GM19467 (cell line): ENCODE results near the gene RASSF6.
A peak's percentile ranks its signal among the peaks of the same experiment; 100 is the strongest.
"Not testable (repeated sequence)": the region's sequence is repeated elsewhere in the genome, so short reads cannot be mapped to it uniquely, and the experiment has no call there.

Experiments used
- ATAC-seq: cut with Tn5 transposase; IDR thresholded peaks from one replicate; pipeline ENCODE4 v1.9.1; 2021; ENCODE audit warnings: mild to moderate bottlenecking, moderate library complexity; ENCODE audit not compliant: unreplicated experiment

The RASSF6 gene, protein sequence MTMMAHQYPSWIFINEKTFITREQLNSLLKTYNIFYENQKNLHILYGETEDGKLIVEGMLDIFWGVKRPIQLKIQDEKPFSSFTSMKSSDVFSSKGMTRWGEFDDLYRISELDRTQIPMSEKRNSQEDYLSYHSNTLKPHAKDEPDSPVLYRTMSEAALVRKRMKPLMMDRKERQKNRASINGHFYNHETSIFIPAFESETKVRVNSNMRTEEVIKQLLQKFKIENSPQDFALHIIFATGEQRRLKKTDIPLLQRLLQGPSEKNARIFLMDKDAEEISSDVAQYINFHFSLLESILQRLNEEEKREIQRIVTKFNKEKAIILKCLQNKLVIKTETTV

DNA sequence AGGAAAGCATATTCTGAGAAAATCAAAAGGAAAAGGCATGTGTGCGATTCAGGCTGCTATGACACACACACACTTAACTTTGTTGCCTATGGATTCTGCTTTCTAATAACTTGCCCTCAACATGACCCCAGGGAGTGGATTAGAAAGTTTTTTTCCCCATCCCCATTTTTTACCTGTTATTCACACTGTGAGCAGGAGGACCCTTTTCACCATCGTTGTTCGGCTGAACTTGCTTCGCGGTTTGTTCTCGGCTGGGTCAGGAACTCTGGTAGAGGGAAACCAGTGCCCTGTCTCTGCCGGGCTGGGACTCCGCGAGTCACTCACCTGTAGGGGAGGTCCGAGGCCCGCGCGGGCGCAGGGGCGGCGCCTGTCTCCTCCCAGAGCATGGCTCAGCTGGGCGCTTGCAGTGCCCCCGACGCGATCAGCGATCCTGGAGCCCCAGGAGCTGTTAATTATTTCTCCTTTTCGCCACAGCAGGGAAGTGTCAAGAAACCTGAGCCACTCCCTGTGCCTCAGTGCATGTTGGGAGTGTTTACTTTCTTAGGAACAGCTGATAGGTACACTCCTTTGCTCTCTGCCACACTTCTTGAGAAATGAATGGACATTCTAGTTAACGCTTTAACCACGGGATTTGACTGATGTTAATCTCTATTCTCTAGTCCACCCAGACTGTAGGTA lies at the start of gene RASSF6:
RASSF6 (minus strand) TSS at position 322 of the 678 bp plus-strand sequence. CDS start 8,641 bp downstream, outside the sequence.
- peak; percentile 94 for ATAC-seq

GRCh38 chr4:73669410-73670183 lies 49.4 kb upstream of the RASSF6 start:
- no peak for ATAC-seq

DNA sequence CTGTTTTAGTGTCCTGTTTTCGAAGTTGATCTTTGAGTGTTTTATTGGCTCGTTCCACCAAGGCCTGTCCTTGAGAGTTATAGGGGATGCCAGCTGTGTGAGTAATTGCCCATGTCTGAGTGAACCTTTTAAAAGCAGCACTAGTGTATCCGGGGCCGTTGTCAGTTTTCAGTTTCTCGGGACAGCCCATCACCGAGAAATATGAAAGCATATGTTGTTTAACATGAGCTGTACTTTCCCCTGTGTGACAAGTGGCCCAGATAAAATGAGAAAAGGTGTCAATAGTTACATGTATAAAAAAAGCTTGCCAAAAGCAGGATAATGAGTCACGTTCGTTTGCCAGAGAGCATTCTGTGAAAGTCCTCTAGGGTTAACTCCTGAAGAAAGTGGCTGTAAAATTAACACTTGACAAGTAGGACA lies 48.6 kb upstream of the RASSF6 start:
- ATAC-seq: no peak

DNA sequence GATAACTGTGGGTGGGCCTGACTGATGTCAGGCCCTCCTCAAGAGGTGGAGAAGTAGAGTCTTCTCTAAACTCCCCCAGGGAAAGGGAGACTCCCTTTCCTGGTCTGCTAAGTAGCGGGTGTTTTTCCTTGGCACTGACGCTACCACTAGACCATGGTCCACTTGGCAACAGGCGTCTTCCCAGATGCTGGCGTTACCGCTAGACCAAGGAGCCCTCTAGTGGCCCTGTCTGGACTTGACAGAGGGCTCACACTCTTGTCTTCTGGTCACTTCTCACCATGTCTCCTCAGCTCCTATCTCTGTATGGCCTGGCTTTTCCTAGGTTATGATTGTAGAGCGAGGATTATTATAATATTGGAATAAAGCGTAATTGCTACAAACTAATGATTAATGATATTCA lies 45.7 kb upstream of the RASSF6 start:
- not testable (repeated sequence) for ATAC-seq

DNA sequence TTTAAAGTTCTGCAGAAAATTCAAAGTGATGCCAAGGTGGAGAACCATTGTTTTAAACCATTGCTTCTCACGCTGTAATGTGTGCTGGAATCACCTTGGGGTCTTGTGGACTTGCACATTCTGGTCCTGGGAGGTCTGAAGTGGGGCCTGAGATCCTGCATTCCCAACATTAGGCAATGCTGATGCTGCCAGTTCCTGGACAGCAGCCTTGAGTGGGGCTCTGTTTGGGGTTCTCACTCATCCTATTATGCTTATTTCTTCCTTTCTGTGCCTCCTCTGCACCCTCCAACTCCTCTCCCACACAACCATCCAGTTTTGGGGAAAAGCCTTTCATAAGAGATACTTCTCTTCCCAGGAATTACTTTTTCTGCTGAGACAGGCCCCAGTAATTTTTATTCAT lies 44.2 kb upstream of the RASSF6 start:
- no peak for ATAC-seq

DNA sequence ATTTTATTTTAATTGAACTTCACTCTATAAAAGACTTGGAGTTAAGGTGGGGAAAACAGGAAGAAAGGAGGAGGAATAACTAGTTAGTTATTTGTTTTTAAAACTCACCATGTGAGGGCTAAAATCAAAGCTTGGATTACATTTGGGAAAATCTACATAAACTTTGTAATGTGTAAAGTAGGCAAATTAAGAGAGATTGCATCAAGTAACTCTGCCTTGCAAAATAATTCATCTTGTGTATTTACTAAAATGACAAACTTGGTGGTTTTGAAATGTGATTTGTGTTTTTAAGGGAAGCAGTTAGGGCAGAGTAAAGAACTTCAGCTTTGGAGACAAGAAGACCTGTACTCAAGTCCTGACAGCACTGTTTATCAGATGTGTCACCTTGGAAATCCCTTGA lies 43.3 kb upstream of the RASSF6 start:
- no peak for ATAC-seq

DNA sequence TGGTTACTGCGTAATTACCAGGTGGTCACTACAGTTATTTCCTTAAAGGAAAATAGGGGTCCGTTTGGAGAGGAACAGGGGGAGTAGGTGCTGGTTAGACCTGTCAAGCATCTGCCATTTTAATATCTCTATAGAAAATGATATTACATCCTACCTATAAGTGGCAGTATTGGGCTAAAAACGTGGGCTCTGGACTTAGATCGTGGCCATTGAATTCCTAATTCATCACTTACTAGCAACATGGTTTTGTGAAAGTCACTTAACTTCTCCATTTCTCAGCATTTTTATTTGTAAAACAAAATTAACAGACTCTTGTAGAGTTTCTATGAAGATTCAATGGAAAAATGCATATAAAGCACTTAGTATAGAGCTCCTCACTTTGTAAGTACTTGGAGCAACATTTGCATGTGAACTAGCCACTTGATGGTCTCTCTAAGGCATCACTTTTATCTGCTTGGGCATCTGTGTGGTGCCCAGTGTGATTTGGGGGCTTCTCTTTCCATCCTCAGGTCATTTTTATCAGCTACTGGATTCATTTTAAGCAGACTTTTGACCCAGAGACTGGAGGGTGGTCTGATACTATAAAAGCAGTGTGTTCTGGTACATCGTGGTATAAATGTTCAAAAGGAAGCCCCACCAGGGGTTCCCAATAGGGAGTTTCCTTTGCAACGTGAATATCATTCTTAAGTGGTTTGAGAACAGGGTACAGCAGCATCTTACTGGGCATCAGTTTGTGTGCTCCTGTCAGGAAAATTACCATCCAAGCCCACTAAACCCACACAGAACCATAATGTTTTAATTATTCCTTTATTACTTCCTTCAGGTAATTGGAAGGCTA lies 42.7 kb upstream of the RASSF6 start:
- ATAC-seq: peak; percentile 68

- no peak for ATAC-seq
Observed at GRCh38 chr4:73661646-73662119, 41.4 kb upstream of the RASSF6 start.

- ATAC-seq: no peak
Observed at GRCh38 chr4:73660808-73661207, 40.6 kb upstream of the RASSF6 start.

DNA sequence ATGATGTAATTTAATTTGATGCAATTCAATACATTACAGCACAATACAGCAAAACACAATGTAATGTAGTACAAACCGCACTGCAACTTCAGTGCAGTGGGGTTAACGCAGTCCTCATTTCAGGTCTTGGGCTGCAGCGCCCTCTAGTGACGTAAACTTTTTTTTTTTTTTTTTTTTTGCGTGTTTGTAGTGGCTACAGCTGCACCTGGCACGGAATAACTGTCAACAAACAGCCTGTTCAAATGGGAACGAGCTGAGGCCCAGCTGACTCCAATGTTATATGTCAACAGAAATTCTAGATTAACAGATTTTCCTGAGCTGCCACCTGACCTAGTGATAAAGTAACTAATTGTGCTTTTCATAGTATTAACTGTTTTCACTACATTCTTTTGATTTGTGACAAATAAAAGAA lies 33.5 kb upstream of the RASSF6 start:
- ATAC-seq: peak; percentile 55

GRCh38 chr4:73650250-73650649 lies 30.0 kb upstream of the RASSF6 start:
- ATAC-seq: no peak

DNA sequence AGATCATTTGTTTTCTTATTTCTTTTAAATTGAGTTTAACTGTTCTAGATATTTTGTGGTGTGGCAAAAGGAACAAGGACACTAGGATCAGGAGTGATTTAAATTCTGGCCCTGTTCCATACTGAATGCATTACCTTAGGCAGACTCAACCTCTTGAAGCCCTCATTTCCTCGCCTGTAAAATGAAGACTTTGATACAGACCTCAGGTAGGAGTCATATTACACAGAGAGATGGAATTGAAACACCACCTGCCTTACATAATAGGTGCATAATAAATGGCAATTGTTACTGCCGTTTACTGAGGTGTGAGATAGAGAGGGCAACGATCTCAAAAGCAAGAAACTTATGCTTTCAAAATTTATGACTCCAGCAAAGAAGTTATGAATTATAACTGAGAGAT lies 28.2 kb upstream of the RASSF6 start:
- ATAC-seq: no peak

DNA sequence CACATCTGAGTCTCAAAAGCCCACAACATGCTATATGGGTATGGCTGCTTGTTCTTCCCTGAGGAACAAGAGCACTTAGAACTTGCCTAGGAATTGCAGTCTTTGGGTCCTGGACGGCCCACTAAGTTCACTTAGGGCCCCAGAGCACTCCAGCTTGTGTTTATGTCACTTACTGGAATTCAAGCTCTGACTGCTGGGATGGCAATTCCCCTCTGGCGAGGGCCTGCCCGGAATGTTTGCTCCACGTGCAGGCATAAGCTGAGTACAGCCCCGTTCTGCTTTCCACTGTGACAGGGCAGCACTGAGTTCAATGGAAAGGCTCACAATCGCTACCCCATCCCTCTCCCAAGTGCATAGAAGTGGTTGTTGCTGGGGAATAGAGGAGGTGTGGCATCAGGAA lies 25.9 kb upstream of the RASSF6 start:
- no peak for ATAC-seq

- ATAC-seq: no peak
Observed at GRCh38 chr4:73631565-73632226, 11.5 kb upstream of the RASSF6 start.

GRCh38 chr4:73628834-73629233 lies 8.6 kb upstream of the RASSF6 start:
- not testable (repeated sequence) for ATAC-seq

DNA sequence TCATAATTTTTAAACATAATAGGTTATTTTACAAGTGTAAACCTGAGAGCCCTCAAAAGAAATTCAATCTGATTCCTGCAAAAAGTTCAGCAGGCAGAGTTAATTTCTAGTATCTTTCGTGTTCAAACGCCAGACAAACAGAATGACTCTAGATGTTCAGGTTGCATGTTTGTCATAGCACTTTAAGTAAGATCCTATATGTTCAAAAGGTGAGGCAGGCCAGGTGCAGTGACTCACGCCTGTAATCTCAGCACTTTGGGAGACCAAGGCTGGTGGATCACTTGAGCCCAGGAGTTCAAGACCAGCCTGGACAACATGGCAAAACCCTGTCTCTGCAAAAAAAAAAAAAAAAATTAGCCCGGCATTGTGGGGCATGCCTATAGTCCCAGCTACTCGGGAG lies 1.1 kb upstream of the RASSF6 start:
- no peak for ATAC-seq

GRCh38 chr4:73619346-73619745 lies 890 bp downstream of the RASSF6 start:
- ATAC-seq: no peak

- no peak for ATAC-seq
Observed at GRCh38 chr4:73617256-73617655, 3.0 kb downstream of the RASSF6 start.

DNA sequence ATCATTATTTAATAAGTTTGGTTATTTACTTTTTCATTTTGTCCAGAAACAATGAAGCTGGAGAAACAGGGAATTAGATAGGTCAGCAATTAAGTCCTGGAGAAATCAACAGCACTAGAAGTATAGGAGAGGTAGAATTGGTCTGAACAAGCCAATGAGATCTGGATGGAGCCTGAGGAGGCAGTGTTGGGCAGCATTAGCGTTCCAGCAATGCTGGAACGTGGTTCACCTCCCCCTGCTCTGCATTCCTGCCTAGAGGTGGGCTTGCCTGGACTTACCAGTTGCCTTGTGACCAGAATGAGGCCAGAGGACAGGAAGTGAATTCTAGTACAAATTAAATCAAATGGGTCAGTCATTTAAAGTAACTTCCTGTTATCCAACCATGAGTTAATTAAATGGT lies 4.6 kb downstream of the RASSF6 start:
- ATAC-seq: no peak

GRCh38 chr4:73614311-73614867 lies 5.8 kb downstream of the RASSF6 start:
- ATAC-seq: no peak
